Nucleus accumbens (tissue), 56 donors: ENCODE data around the gene CRYM.
A peak's percentile ranks its signal among the peaks of the same experiment; 100 is the strongest.
"Not testable (repeated sequence)": the region's sequence is repeated elsewhere in the genome, so short reads cannot be mapped to it uniquely, and the experiment has no call there.

Experiments
- DNase-seq, 56 donors: peaks; one replicate each; lab custom pipeline; 2025; lab: John Stamatoyannopoulos, UW

Gene CRYM

DNA sequence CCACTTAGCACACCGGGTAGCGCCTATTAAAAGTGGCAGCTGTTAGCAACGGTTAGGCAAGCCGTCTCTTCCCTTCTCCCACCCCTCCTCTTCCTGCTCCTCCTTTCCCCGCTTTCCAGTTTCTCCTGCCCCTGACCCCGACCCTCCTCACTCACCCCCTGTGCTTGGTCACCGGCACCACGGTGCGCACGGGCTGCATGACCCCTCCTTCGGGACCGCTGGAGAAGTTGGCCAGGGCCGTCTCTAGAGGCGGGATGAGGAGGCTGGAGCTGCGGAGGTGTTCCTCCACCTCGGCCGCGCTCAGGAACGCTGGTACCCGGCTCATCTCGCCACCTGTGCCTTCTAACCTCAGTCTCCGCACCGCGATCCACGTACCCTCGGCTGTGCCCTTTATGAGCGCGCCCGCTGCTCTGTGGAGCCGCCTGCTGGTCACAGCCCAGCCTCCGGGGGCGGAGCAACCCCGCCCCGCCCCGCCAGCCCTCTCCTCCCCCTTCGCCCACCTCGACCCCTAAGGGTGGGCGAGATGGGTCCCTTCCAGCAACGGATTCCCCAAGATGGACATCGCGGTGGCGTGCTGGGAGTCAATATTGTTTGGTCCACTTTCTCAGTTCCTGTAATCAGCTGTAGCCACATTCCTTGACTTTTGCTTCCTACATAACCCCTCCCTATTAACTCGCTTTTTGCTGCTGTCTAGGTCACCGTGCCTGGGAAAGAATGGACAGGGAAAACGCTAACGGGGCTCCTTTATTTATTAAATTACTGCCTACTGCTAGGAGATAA lies at the start of gene CRYM:
CRYM (minus strand) TSS at position 364 of the 780 bp plus-strand sequence; CDS start at position 325, 39 bp downstream.
- peak in 31 of 56 donors; percentile 1 to 75 (median 33) for DNase-seq

DNA sequence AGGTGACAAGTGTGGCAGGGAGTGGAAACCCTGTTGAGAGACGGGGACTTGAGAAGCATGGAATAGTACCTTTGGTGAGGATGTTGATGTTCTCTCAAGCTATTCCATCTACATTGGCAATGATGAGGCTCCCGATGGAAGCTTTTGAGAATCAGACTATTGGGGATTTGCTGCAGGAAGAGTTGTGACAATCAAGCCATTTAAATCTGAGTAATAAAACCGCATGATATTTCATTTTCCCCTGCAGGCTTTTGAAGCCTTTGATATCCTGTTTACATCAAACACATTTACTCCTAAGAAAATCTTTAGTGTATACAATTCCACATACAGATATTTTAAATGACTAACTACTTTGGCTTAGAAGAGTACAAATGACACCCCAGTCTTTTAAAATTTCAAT lies 49.0 kb upstream of the CRYM start:
- DNase-seq, result no peak

- no peak for DNase-seq
Observed at GRCh38 chr16:21326459-21326858, 48.4 kb upstream of the CRYM start.

DNA sequence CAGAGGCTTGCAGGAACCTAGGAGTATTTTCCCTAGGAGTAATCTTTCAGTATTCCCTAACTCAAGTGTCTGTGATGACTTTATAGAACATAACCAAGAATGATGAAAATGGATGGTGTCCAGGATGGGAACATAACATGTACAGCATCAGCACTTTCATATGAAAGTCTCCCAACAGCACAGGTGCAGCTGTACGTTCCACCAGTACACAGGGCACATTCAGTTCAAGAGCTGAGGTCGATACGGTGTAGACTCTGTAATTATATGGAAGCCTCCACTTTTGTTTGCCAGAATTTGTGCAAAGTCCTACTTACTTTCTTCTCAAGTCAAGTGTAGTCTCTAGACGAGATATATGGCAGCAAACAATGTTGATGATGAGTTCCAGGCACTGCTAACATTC lies 46.2 kb upstream of the CRYM start:
- DNase-seq, result no peak

DNA sequence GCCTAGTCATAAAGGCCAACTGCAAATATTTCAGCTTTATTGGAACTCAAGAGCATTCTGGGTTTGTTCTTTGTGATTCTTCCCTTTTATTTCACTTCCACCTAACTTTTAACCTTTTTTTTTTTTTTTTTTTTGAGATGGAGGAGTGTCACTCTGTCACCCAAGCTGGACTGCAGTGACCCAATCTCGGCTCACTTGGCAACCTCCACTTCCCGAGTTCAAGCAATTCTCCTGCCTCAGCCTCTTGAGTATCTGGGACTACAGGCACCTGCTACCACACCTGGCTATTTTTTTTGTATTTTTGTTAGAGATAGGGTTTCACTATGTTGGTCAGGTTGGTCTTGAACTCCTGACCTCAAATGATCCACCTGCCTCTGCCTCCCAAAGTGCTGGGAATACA lies 44.2 kb upstream of the CRYM start:
- DNase-seq, result not testable (repeated sequence)

GRCh38 chr16:21321736-21322135 lies 43.6 kb upstream of the CRYM start:
- DNase-seq, result no peak

DNA sequence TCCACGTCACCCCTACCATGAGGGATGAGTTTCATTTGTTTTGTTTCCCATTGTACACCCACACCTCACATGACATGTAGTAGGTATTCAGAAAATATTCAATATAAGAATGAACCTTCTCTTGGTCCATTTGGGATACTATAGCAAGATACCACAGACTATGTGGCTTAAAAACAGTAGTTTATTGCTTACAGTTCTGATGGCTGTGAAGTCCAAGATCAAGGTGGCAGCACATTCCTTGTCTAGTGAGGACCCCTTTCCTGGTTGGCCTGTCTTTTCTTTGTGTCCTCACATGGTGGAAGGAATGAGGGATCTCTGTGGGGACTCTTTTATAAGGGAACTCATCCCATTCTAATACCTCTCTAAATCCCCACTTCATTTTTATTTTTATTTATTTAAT lies 36.2 kb upstream of the CRYM start:
- no peak for DNase-seq

- DNase-seq, result not testable (repeated sequence)
Observed at GRCh38 chr16:21312863-21313372, 34.8 kb upstream of the CRYM start.

GRCh38 chr16:21312046-21312445 lies 34.0 kb upstream of the CRYM start:
- not testable (repeated sequence) for DNase-seq

- DNase-seq, result not testable (repeated sequence)
Observed at GRCh38 chr16:21306712-21307111, 28.6 kb upstream of the CRYM start.

- DNase-seq, result peak in 7 of 56 donors; percentile 1 to 23 (median 4)
Observed at GRCh38 chr16:21302898-21303528, 24.9 kb upstream of the CRYM start.

- no peak for DNase-seq
Observed at GRCh38 chr16:21302454-21302853, 24.4 kb upstream of the CRYM start.

GRCh38 chr16:21301895-21302291 lies 23.8 kb upstream of the CRYM start:
- no peak for DNase-seq

DNA sequence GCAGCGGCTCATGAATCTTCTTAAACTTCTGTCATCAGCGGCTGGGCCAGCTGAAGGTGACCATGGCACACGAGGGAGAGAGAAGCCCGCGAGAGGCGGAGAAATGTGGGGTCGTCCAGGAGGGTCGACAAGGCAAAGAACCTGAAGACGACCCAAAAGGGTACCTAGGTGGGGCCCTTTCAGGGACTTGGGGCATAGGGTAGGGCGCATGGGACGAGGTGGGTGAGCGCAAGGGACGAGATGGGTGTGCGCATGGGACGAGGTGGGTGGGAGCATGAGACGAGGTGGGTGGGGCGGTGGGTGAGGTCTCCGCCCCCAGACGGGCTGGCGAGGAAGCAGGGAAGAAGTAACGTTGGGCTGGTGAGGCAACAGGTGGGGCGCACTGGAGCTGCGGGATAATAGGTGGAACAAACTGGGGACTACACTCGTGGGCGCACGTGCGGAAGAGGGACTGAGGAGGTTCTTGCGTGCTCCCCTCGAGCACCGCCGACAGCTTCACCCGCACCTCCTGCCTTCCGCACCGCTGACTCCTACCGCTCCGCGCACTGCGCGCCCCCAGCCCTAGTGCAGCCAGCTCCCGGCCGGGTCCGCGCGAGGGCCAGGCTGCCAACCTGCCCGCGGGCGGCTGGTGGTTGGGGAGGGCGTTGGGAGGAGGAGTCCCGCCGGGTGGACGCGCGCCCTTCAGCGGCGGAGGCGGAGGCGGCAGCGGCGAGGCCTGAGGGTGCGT lies 23.2 kb upstream of the CRYM start:
- DNase-seq, result peak in 25 of 56 donors; percentile 4 to 67 (median 22)

- DNase-seq, result peak; percentile 18 to 95 (median 81)
Observed at GRCh38 chr16:21300309-21301167, 22.4 kb upstream of the CRYM start.

- not testable (repeated sequence) for DNase-seq
Observed at GRCh38 chr16:21289789-21290188, 11.7 kb upstream of the CRYM start.

DNA sequence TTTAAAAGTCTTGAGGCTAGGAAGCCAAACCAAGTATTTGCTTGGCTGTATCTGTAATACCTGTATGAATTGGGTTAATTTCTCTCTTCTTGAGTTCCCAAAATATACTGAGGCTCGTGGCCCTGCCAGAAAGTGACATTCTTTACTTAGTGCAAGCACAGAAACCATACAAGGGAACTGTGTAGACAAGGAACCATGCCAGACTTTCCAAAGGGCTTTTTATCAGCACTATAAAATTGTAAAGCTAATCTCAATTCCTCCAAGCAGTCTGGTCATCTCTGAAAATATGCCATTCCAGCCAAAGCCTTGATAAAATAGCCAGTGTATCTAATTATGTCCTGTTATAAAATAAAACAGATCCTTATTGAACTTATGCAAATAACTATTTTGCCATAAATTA lies 7.2 kb upstream of the CRYM start:
- DNase-seq, result no peak

DNA sequence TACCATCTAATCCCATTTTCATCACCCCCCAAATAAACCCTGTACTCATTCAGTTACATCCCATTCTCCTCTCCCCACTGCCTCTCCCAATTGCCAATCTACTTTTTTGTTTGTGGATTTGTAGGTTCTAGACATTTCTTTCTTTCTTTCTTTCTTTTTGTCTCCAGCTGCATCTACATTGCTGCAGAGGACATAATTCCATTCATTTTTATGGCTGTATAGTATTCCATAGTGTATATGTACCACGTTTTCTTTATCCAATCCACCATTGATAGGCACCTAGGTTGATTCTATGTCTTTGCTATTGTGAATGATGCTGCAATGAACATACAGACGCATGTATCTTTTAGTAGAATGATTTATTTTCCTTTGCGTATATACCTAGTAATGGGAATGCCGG lies 6.3 kb upstream of the CRYM start:
- no peak for DNase-seq

DNA sequence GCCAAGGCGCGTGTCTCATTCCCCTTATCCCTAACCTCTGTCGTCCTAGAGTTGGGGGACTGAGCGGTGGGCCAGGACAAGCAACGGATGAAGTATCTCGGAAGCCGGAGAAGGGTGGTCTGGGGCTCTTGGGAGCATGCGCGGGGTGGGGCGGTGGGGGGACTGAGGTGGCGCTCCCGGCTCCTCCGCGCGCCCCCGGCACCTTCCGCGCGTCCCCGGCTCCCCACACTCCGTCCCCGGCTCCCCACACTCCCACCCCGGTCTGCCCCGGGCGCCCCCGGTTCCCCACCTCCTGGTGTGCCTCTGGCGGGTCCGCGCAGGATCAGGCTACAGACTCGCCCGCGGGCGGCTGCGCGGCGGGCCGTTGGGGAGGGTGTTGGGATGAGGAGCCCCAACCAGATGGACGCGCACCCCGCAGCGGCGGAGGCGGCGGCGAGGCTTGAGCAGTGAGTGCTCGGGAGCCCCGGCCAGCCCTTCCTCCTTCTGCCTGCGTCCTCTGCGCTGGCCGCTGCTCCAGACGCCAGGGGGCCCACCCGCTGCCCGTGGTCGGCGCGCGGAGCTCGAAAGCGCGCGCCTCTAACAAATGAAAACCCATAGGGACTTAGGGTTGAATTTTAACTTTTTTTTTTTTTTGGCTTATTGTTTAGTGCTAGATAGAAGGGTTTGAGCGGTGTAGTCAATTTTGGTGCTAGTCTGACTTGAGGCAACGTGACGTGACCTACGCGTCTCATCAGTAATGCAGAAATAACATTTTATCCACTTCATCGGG lies 5.6 kb upstream of the CRYM start:
- peak in 16 of 56 donors; percentile 1 to 58 (median 23) for DNase-seq
